ENCODE results near the gene SLC12A2. TPM values are rescaled to one million over a fixed set of nuclear protein-coding genes. Genes with fewer than 3 reads are reported as not detected.

The SLC12A2 gene
- total and polyA plus RNA-seq, 8 donors, result 2.1 to 575 (median 77.3) TPM

- TF ChIP-seq, protein P1, sequence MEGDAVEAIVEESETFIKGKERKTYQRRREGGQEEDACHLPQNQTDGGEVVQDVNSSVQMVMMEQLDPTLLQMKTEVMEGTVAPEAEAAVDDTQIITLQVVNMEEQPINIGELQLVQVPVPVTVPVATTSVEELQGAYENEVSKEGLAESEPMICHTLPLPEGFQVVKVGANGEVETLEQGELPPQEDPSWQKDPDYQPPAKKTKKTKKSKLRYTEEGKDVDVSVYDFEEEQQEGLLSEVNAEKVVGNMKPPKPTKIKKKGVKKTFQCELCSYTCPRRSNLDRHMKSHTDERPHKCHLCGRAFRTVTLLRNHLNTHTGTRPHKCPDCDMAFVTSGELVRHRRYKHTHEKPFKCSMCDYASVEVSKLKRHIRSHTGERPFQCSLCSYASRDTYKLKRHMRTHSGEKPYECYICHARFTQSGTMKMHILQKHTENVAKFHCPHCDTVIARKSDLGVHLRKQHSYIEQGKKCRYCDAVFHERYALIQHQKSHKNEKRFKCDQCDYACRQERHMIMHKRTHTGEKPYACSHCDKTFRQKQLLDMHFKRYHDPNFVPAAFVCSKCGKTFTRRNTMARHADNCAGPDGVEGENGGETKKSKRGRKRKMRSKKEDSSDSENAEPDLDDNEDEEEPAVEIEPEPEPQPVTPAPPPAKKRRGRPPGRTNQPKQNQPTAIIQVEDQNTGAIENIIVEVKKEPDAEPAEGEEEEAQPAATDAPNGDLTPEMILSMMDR (IDR thresholded peaks at IDR 0.05), result no peak
- TF ChIP-seq POLR2AphosphoS5 (IDR thresholded peaks at IDR 0.05) (no peak), EP300 (IDR thresholded peaks at IDR 0.05) (no peak)
- Histone ChIP-seq H3K4me3 (no peak overlapping the region), H3K36me3 (peaks cover 0 to 36% (median 26%) of the 10 kb centered on the region in 4 donors), H3K4me1 (no peaks in the 10 kb centered on the region), H3K27ac (no peak overlapping the region), H3K9me3 (no peaks in the 10 kb centered on the region), H3K27me3 (no peaks in the 10 kb centered on the region)
- WGBS, 5 donors, result 74 to 84% (median 83%) methylated on average over 1 of the region's 1 CpG
- DNase-seq, result no peak
- intact Hi-C loops (cut with DNase I; ENCODE audit: low total_unique reads), result no loop called here
These were observed 88.5 kb downstream of the SLC12A2 start for GRCh38 chr5:128172102-128172501.

DNA sequence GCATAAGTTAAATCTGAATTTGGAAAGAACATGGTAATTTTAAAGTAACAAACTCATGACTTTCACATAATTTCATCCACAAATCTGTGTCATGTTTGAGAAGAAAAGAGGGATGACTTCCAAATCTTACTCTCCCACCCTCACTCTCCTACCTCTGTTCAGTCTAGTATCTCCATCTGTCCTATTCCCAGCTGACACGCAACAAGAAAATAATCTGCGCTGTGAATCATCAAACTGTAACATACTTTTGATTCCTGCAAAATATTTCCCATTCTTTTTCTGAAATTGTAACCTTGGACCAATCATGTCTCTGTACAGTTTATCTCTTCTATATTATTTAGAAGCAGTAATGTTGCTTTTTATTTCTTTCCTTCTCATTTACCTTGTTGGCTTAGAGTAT lies 91.4 kb downstream of the SLC12A2 start:
- H3K9me3 ChIP-seq, result no peaks in the 10 kb centered on the region
- H3K4me1 ChIP-seq, result no peaks in the 10 kb centered on the region
- H3K4me3 ChIP-seq, result no peak overlapping the region
- H3K36me3 ChIP-seq, result peaks cover 7 to 43% (median 35%) of the 10 kb centered on the region in 4 donors
- TF ChIP-seq POLR2A (IDR thresholded peaks at IDR 0.05), result no peak
- no peak for TF ChIP-seq POLR2AphosphoS5 (IDR thresholded peaks at IDR 0.05)
- TF ChIP-seq, protein P1 (IDR thresholded peaks at IDR 0.05), result no peak
- TF ChIP-seq EP300 (IDR thresholded peaks at IDR 0.05), result no peak
- no peak for DNase-seq
- WGBS, 5 donors, result 92 to 96% (median 94%) methylated on average over 2 of the region's 2 CpGs
- H3K27ac ChIP-seq, result no peak overlapping the region
- H3K27me3 ChIP-seq, result no peaks in the 10 kb centered on the region
- intact Hi-C loops (cut with DNase I; ENCODE audit: low total_unique reads), result no loop called here

GRCh38 chr5:128192368-128192767 lies 108.8 kb downstream of the SLC12A2 start:
- H3K9me3 ChIP-seq, result no peaks in the 10 kb centered on the region
- no peak for DNase-seq
- 95 to 100% (median 98%) methylated on average over 2 of the region's 2 CpGs for WGBS, 5 donors
- H3K27ac ChIP-seq, result no peak overlapping the region
- no peak overlapping the region for H3K4me3 ChIP-seq
- H3K4me1 ChIP-seq, result peaks cover 0 to 8% (median 4%) of the 10 kb centered on the region in 4 donors
- H3K27me3 ChIP-seq, result no peaks in the 10 kb centered on the region
- H3K36me3 ChIP-seq, result peaks cover 0 to 55% (median 30%) of the 10 kb centered on the region in 4 donors
- TF ChIP-seq, protein P1 (IDR thresholded peaks at IDR 0.05), result no peak
- TF ChIP-seq EP300 (IDR thresholded peaks at IDR 0.05) (no peak), POLR2A (IDR thresholded peaks at IDR 0.05) (no peak)
- intact Hi-C loops (cut with DNase I; ENCODE audit: low total_unique reads), result no loop called here

DNA sequence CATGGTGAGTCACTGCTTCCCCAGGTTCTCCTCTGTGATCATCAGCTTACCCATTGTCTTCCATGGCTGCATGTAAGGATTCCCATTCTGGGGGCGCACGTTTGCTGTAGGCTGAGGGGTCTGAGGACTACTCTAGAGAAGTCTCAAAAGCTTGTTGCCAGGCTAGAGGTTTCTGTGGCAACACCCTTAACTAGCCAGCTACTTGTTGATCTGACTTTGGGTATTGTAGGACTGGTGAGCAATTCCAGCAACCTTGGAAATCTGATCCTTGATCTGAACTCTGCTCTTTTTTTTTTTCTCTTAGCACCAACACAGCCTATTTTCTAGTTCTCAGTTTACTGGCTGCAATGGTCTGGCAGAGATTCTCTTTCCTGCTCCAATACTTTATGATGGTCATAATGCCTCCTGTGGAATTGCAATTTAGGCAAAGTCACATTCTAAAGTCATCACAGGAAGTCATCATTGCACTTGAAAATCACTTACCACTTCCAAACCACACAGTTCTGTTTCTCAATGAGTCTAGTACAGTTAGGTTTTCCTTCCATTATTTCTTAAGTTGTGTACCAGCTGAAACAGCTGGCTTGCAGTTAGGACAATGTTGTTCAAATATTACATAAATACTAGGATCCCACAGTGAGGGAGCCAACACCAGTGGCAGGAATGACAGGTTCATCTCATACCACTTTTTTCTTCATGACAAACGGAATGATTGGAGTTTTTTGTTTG lies 110.3 kb downstream of the SLC12A2 start:
- H3K27ac ChIP-seq, result no peak overlapping the region
- intact Hi-C loops (cut with DNase I; ENCODE audit: low total_unique reads), result no loop called here
- no peak for DNase-seq
- WGBS, 5 donors, result 79 to 89% (median 82%) methylated on average over 3 of the region's 3 CpGs
- H3K4me3 ChIP-seq, result no peak overlapping the region
- H3K9me3 ChIP-seq, result no peaks in the 10 kb centered on the region
- peaks cover 0 to 20% (median 10%) of the 10 kb centered on the region in 4 donors for H3K4me1 ChIP-seq
- TF ChIP-seq EP300 (IDR thresholded peaks at IDR 0.05), result no peak
- no peak for TF ChIP-seq POLR2A (IDR thresholded peaks at IDR 0.05)
- TF ChIP-seq, protein P1 (IDR thresholded peaks at IDR 0.05), result no peak
- TF ChIP-seq POLR2AphosphoS5 (IDR thresholded peaks at IDR 0.05), result no peak
- peaks cover 0 to 42% (median 22%) of the 10 kb centered on the region in 4 donors for H3K36me3 ChIP-seq
- no peaks in the 10 kb centered on the region for H3K27me3 ChIP-seq

Data from stomach (tissue), 9 donors.